ENCODE data around the gene PCMT1. TPM values are rescaled to one million over a fixed set of nuclear protein-coding genes. Genes with fewer than 3 reads are reported as not detected.
"Not testable (repeated sequence)": the region's sequence is repeated elsewhere in the genome, so short reads cannot be mapped to it uniquely, and the experiment has no call there.

PCMT1 gene
- total and polyA plus RNA-seq, 3 donors from 2014 or later, result 192 to 220 (median 196) TPM

GRCh38 chr6:149852881-149853280, 103.3 kb downstream of the PCMT1 start:
- H3K4me3 ChIP-seq, result no peak overlapping the region
- no peak overlapping the region for H3K27ac ChIP-seq
- 96 to 97% methylated on average over 12 of the region's 12 CpGs for WGBS, 2 donors
- H3K4me1 ChIP-seq, result no peaks in the 10 kb centered on the region
- H3K36me3 ChIP-seq (ENCODE audit: low read depth, missing control alignments), result no peaks in the 10 kb centered on the region
- TF ChIP-seq CTCF (IDR thresholded peaks at IDR 0.05) (no peak), POLR2A (IDR thresholded peaks at IDR 0.05) (no peak)
- no peaks in the 10 kb centered on the region for H3K27me3 ChIP-seq
- no peak for DNase-seq
- intact Hi-C loops (cut with DNase I; ENCODE audit: low total_unique reads), result no loop called here
- no peaks in the 10 kb centered on the region for H3K9me3 ChIP-seq

- H3K9me3 ChIP-seq; H3K27me3 ChIP-seq; H3K4me1 ChIP-seq; intact Hi-C loops (cut with DNase I; ENCODE audit: low total_unique reads); H3K4me3 ChIP-seq; H3K36me3 ChIP-seq (ENCODE audit: low read depth, missing control alignments); H3K27ac ChIP-seq; DNase-seq: not testable (repeated sequence)
- 89 to 92% methylated on average over 4 of the region's 4 CpGs for WGBS, 2 donors
Measured at GRCh38 chr6:149854017-149854416, 104.5 kb downstream of the PCMT1 start.

GRCh38 chr6:149854532-149854931, 105.0 kb downstream of the PCMT1 start:
- Histone ChIP-seq H3K4me1 (no peaks in the 10 kb centered on the region), H3K9me3 (no peaks in the 10 kb centered on the region), H3K27ac (no peak overlapping the region), H3K36me3 (ENCODE audit: low read depth, missing control alignments) (no peaks in the 10 kb centered on the region), H3K4me3 (no peak overlapping the region), H3K27me3 (no peaks in the 10 kb centered on the region)
- TF ChIP-seq POLR2A (IDR thresholded peaks at IDR 0.05) (no peak), CTCF (IDR thresholded peaks at IDR 0.05) (no peak)
- no peak for DNase-seq
- WGBS, 2 donors, result 79 to 81% methylated on average over 6 of the region's 6 CpGs
- intact Hi-C loops (cut with DNase I; ENCODE audit: low total_unique reads), result no loop called here

GRCh38 chr6:149855040-149855654, 105.6 kb downstream of the PCMT1 start:
- TF ChIP-seq CTCF (IDR thresholded peaks at IDR 0.05), result no peak
- TF ChIP-seq POLR2A (IDR thresholded peaks at IDR 0.05), result no peak
- H3K4me3 ChIP-seq, result no peak overlapping the region
- WGBS, 2 donors, result 88 to 89% methylated on average over 5 of the region's 5 CpGs
- H3K27me3 ChIP-seq, result no peaks in the 10 kb centered on the region
- DNase-seq, result no peak
- H3K4me1 ChIP-seq, result no peaks in the 10 kb centered on the region
- no peaks in the 10 kb centered on the region for H3K9me3 ChIP-seq
- H3K27ac ChIP-seq, result no peak overlapping the region
- intact Hi-C loops (cut with DNase I; ENCODE audit: low total_unique reads), result no loop called here
- H3K36me3 ChIP-seq (ENCODE audit: low read depth, missing control alignments), result no peaks in the 10 kb centered on the region

GRCh38 chr6:149855741-149856140, 106.2 kb downstream of the PCMT1 start:
- Histone ChIP-seq H3K4me3 (no peak overlapping the region), H3K4me1 (no peaks in the 10 kb centered on the region), H3K27me3 (no peaks in the 10 kb centered on the region), H3K9me3 (no peaks in the 10 kb centered on the region), H3K27ac (no peak overlapping the region), H3K36me3 (ENCODE audit: low read depth, missing control alignments) (no peaks in the 10 kb centered on the region)
- DNase-seq, result no peak
- intact Hi-C loops (cut with DNase I; ENCODE audit: low total_unique reads), result no loop called here
- WGBS, 2 donors, result 84 to 87% methylated on average over 2 of the region's 2 CpGs
- TF ChIP-seq CTCF (IDR thresholded peaks at IDR 0.05) (no peak), POLR2A (IDR thresholded peaks at IDR 0.05) (no peak)

Measured in testis (tissue), 3 donors.